Measurements from ENCODE around the gene LYVE1.

The LYVE1 gene

GRCh38 chr11:10561043-10561818 is 7.2 kb downstream of the LYVE1 start:
- TF ChIP-seq CTCF (IDR thresholded peaks at IDR 0.05; ENCODE audit: low read length, missing control alignments), result no peak
- H3K4me3 ChIP-seq (replicated peaks; ENCODE audit: low read depth, low read length), result no peak overlapping the region
- no peak for DNase-seq (ENCODE audit: low read depth)

- DNase-seq (ENCODE audit: low read depth), result no peak
- H3K4me3 ChIP-seq (replicated peaks; ENCODE audit: low read depth, low read length), result no peak overlapping the region
- TF ChIP-seq CTCF (IDR thresholded peaks at IDR 0.05; ENCODE audit: low read length, missing control alignments), result no peak
Observed at GRCh38 chr11:10558288-10558687, 10.2 kb downstream of the LYVE1 start.

GRCh38 chr11:10556590-10556989 is 11.9 kb downstream of the LYVE1 start:
- no peak overlapping the region for H3K4me3 ChIP-seq (replicated peaks; ENCODE audit: low read depth, low read length)
- no peak for TF ChIP-seq CTCF (IDR thresholded peaks at IDR 0.05; ENCODE audit: low read length, missing control alignments)
- no peak for DNase-seq (ENCODE audit: low read depth)

- no peak for TF ChIP-seq CTCF (IDR thresholded peaks at IDR 0.05; ENCODE audit: low read length, missing control alignments)
- DNase-seq (ENCODE audit: low read depth), result no peak
- no peak overlapping the region for H3K4me3 ChIP-seq (replicated peaks; ENCODE audit: low read depth, low read length)
Observed at GRCh38 chr11:10551845-10552352, 16.6 kb downstream of the LYVE1 start.

GRCh38 chr11:10551290-10551592 is 17.2 kb downstream of the LYVE1 start:
- DNase-seq (ENCODE audit: low read depth), result no peak
- TF ChIP-seq CTCF (IDR thresholded peaks at IDR 0.05; ENCODE audit: low read length, missing control alignments), result no peak
- H3K4me3 ChIP-seq (replicated peaks; ENCODE audit: low read depth, low read length), result no peak overlapping the region

- TF ChIP-seq CTCF (IDR thresholded peaks at IDR 0.05; ENCODE audit: low read length, missing control alignments), result no peak
- H3K4me3 ChIP-seq (replicated peaks; ENCODE audit: low read depth, low read length), result no peak overlapping the region
- peak; percentile 17 for DNase-seq (ENCODE audit: low read depth)
Observed at GRCh38 chr11:10550503-10551289, 17.8 kb downstream of the LYVE1 start.

All from fibroblast of pulmonary artery (primary cell).